GM15510 (cell line): ENCODE measurements around the gene CREB5.

ENCODE experiments used
- POLR2A ChIP-seq: IDR thresholded peaks from 3 replicates; pipeline ENCODE4 v1.6.1; 2011; ENCODE audit warnings: borderline replicate concordance; ENCODE audit not compliant: insufficient read length; ENCODE audit errors: extremely low read depth

Gene CREB5

DNA sequence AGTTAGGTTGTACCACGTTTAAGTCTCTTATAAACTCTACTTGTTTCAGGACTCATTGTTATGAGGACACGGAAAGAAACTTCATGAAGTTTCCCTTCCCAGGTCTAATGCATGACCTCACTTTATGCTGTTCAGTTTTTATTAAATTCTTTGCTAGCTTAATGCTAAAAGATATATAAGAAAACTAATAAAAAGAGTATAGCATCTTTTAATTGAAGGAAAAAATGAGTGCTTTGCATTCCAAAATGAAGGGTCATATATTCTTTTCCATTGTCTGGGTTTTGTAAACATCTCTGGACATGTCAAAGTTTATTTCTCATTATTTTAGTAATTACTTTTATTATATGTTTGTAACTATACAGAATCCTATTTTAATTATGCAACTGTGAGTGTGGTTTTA is 255.8 kb downstream of the CREB5 start:
- TF ChIP-seq POLR2A: no peak

DNA sequence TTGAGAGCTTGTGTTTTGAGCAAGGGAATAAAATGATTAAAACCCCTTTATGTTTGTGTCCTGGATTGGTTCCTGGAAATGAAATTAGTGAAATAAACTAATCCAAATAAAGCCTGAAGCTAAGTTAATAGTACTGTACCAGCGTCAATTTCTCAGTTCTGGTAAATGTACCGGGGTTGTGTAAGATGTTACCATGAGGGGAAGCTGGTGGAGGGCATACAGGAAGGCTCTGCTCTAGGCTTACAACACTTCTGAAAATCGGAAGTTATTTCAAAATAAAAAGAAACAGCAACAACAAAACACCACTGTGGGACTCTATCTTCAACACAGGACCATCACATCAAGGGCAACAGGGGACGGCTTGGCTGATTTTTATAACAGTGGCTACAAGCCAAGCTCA is 257.0 kb downstream of the CREB5 start:
- TF ChIP-seq POLR2A: no peak

DNA sequence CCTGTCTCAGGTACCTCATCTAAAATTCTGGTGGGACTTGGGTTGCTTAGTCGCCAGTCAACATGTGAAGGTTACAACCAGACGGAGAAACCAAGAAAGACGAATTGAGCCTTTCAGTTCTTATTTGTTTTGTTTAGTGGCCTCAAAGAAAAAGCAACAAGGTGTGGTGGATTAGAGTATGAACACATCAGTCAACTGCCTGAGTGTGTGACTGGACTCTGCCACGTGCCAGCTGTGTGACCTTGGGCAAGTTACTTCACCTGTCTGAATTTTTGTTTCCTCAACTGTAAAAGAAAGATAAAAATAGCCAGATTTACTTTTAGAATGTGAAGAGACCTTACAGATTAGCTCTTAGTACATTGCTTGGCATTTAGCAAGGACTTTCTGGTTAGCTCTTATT is 259.2 kb downstream of the CREB5 start:
- TF ChIP-seq POLR2A: no peak

DNA sequence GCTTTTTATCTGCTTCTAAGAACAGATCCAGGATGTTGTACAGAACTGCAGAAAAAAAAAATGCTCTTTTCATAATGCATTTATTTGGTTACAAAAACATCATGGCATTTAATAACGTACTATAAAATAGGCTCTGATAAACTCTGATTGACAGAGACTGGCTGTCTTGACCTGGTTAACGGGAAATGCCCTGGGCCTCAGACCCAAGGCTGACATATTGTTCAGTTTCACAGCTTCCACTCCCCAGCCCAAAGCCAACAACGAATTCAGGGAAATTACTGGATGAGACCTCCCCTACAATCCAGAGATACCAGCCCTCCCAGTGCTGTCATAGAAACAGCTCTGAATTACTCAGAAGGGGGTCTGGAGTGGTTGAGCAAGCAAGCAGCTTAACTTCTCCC is 260.1 kb downstream of the CREB5 start:
- no peak for TF ChIP-seq POLR2A

DNA sequence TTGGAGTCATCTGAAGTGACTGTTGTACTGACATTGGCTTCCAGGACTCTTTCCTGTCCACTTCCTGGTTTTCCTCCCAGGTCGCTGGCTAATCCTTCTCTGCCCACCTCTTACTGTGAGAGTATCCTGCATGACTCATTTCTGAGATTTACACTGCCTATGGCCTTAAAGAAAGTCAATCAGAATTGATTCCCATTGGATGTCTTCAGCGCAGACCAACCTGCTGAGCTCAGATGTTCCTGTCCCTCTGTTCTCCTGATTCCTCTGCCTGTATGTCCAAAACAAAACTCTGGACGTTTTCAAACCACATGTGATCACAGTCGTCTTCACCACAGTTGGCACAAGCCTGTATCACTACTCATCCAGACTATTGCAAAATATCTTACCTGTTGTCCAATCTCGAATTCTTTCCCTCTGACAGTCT is 262.1 kb downstream of the CREB5 start:
- no peak for TF ChIP-seq POLR2A

DNA sequence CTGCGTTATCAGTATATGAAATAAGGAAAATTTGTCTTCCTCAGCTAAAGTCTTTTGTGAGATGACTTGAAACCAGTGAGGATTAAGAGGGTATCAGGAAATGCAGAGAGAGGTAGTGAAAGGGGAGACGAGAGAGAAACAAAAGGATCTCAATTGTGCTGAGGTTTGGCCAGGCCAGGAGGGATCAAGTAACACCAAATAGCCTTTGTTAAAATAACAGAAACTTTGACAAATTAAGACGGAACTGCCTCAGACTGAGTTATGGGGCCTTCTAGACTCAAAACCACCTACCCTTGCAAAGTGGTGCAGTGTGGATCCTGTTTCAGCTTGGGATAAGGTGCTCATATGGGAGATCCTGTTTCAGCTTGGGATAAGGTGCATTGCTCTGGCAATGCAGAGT is 263.1 kb downstream of the CREB5 start:
- no peak for TF ChIP-seq POLR2A

DNA sequence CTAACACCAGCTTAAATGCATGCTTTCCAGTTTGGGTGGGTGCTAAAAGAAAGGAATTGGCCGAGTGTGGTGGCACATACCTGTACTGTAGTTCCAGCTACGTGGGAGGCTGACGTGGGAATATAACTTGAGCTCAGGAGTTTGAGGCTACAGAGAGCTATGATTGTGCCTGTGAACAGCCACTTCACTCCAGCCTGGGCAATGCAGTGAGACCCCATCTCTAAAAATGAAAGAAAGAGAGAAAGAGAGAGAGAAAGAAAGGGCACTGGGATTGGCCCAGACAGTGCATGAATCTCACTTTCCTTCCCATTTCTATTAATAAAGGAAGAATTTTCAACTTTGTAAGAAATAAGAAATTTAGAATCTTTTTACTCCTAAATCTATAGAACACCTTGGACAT is 265.4 kb downstream of the CREB5 start:
- TF ChIP-seq POLR2A: no peak

DNA sequence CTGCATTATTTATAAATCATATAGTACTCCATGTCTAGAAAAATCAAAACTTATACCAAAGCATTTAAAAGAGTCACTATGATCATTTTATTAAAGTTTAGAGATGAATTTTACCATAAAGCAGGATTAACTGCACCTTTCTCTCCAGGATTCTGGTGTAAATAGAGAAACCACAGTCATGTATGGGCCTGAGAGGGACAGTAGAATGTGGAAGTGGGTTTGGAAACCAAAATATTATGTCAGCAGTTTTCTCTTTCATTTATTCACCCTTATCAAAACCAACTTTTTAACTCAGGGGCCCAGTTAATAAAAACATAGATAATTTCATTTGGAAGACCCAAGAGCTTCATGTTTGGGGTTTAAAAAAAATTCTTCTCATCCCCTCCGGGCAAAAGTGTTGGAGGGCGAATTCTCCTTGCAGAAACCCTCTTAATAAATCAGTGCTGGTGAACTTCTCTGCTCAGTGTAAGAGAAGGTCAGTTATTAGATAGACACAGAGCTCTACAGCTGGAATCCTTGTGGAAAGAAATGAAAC is 266.2 kb downstream of the CREB5 start:
- TF ChIP-seq POLR2A: no peak

DNA sequence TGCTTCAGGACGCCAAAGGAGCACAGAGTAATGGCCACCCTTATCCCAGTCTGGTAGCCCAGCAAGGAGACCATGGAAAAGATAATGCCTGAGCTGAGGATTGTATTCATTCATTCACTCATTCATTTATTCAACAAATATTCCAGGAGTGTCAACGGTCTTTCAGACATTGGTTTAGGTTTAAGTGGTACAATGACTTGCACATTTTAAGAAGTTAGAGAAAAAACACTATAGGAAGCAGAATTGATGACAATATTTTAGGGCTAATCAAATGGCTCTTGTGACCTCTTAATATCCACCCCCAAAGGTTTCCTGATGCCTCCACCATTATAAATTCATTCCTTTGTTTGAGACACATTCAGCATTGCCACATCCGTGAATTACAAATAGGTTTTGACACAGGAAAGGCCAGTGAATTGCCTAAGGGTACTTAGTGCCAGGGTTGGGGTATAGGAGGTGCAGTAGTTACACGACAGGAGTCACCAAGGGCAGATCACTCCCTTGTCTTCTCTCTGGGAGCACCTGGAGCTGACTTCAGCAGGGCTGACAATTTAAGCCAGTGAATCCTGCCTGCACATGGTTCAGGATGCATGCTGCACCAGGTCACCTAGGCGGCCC is 269.5 kb downstream of the CREB5 start:
- TF ChIP-seq POLR2A: no peak

DNA sequence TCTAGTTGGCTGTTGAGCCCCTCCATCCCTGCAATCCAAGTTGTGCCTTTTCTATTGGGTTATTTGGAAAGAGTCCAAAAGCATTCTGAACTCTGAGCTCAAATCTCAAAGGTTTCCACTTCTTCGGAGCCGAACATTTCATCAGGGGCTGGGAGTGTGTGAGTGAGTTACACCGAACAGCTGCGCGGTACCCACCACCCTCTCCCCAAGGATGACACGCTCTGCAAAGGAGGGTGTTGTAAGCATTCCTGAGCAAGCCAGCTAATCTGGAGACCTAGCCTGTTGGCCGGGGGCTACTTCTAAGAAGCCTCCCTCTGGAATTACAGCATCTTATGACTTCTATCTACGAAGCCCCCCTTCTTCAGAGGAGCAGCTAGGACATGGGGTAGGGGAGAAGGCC is 270.5 kb downstream of the CREB5 start:
- no peak for TF ChIP-seq POLR2A

DNA sequence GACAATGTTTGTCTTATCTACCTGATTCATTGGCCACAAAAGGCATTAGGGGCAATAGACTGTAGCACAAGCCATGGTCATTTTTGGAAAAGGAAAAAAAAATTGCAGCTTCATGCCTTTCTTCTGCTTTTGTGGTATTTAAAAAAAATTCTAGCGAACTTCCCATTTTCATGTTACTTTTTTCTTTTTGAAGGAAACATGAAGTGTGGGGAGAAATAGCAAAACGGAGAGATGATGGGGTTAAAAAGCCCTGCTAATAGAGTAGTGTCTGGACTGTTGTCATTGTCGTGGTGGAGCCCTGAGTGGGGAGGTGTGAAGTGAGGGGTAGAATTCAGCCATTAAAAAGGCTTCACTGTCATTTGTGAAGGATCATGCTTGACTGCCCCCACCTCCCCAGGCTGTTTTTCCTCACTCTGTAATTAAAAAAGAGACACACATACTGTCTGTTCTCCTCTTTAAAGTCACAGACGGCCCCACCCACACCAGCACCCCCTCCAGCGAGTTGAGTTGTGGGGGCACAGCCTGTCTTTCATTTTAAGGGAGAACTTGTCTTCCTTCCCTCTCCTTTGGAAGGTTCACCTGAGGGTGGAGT is 272.4 kb downstream of the CREB5 start:
- TF ChIP-seq POLR2A: no peak

DNA sequence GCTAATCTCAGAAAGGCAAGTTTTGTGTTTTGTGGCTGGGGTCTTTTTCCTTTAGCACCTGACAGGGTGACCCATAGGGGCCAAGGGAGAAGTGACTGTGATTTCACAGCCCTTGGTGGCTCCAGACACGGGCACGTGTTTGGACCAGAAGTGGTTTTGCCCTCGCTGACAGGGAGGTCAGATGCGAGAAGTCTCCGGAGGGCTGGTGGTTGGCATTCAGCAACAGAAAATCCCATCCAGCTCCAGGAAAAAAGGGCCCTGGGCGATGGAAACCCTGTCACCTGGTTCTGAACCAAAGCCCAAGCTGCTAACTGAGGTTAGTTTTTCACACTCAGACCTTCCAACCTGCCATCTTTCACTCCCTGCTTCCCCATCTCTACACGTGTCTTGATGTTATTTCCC is 272.9 kb downstream of the CREB5 start:
- TF ChIP-seq POLR2A: no peak

DNA sequence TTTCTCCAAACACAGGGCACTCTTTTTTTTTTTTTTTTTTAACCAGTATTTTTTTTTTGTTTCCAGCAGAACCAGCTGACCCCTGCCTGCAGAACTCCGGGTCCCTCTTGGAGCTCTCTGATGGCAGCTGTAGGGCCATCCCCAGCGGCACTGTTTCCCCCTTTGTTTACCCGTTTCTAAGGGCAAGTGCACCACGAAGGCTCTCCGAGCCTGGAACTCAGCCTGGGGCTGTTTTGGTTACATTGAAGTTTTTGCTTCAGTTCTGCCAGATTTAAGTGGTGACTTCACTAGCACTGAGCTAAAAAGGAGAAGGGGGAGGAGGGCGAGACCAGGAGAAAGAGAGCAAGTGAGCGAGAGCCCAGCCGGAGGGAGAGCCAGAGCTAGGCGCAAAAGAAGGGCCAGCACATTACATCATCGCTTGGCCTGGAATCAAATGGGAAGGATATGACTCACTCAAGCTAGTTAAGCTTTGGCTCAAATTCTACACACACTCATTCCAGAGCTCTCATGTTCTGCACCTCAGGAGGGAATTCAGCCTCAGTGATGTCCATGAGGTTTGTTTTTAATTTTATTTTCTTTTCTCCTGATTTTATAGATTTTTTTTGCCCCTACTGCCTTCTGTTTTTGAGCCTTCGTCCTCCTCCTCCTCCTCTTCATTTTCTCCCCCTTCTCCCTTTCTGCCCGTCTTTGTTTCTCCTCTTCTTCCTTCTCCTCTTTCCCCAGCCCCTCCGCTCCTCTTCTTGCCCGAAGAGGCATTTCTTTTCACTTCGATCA is 273.5 kb downstream of the CREB5 start:
- no peak for TF ChIP-seq POLR2A

DNA sequence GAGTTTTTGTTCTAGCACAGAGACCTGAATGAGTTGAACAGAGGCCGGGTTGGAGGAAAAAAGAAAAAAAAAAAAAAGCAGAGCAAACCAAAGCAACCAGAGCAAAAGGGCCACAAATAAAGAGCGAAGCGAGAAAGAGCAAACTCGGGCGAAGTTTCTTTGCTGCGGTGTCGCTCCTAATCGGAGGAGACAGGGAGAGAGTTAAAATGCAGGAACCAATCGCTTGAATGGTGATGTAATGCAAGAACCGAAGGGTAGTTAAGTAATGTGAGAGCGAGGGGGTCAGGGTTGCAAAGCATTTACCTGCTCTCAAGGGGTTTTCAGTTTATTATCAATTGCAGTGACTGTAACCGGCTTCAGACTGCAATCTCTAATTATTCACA is 274.1 kb downstream of the CREB5 start:
- TF ChIP-seq POLR2A: no peak

DNA sequence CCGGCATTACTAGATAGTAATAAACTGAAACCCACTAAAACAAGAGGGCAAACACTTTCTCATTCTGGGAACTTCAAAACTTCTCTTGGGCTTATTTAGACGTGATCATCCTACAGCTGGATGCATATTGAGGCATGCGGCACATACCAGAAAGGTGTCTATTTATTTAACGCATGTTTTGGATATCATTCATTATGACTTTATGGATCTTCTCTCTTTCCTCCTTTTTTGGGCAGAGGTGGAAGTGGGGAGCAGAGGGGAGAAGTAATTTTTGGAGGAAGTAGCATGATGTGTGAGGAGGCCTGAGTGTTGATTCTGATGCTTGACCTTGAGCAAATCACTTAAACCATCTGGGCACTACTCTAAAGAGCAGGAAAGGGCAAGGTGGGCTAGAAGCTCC is 275.2 kb downstream of the CREB5 start:
- TF ChIP-seq POLR2A: no peak

DNA sequence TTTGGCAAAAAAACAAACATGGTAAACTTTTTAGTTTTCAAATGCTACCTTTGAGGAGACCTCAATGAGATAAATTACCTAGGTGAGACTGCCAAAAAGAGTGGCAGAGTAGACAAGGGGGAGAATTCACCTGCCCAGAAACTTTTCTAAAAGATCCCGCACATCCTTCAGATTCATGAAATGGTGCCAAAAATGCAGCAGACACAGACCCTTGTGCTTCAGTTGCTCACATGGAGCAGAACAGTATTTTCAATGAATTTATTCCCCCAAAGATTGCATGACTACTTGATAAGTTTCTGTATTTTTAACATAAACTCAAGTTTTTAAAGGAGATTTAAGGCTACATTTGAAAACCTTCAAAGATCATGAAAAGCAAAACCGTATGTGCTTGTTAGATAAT is 275.9 kb downstream of the CREB5 start:
- TF ChIP-seq POLR2A: no peak

DNA sequence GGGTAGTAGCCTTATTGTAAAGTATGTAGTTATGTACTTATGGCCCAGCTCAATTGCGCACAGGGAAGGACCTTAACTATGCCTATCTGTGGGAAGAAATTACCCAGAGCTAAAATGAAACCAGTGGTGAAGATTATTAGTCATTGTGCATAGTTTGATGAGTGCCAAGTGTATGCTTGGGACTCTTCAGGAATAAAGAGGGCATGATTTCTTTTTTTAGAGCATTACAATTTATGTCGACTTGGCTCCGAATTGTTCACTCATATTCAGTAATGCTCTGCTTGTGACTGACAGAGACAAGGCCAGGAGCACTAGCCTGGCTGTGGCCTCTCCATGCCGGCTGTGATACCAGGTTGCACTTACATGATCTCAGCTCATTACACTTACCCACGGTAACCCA is 276.3 kb downstream of the CREB5 start:
- no peak for TF ChIP-seq POLR2A
